Ovary (tissue), 9 donors: ENCODE data around the gene C2orf72. TPM values are rescaled to one million over a fixed set of nuclear protein-coding genes. Genes with fewer than 3 reads are reported as not detected.

ENCODE experiments used
- DNase-seq, 5 donors: peaks; one replicate each; pipeline ENCODE4 v3.0.0-alpha.2; 2019 to 2020
- H3K27ac ChIP-seq, 2 donors: fragments of 200-600 bp; one replicate each; pipeline versions ENCODE4 v1.5.1 to v1.8.0; 2019 to 2022
- H3K27me3 ChIP-seq: fragments of 200-600 bp; one replicate; pipeline ENCODE4 v1.8.0; 2022
- H3K36me3 ChIP-seq: fragments of 200-600 bp; sonication (generic); one replicate; pipeline ENCODE4 v1.5.1; 2019
- H3K4me1 ChIP-seq: one replicate; pipeline ENCODE4 v1.8.1; 2013; ENCODE audit warnings: mild to moderate bottlenecking, moderate library complexity; ENCODE audit not compliant: insufficient read depth
- H3K4me3 ChIP-seq: fragments of 200-600 bp; sonication (generic); one replicate; pipeline ENCODE4 v1.5.1; 2017
- H3K9me3 ChIP-seq, 2 donors: fragments of 200-600 bp in 1 of 2; sonication (generic) in 1 of 2; one replicate each; pipeline versions ENCODE4 v1.5.1 to v1.8.1; 2013 to 2019; ENCODE audit warnings: mild to moderate bottlenecking in 1 of 2, moderate library complexity in 1 of 2
- EP300 ChIP-seq: sonication (generic); formaldehyde crosslinking; IDR thresholded peaks from one replicate; pipeline ENCODE4 v1.6.1; 2017; ENCODE audit warnings: antibody characterized with exemption
- POLR2A ChIP-seq: fragments of 450-650 bp; IDR thresholded peaks from one replicate; pipeline ENCODE4 v1.6.1; 2017; ENCODE audit warnings: antibody characterized with exemption, mild to moderate bottlenecking, moderate library complexity
- WGBS, 3 donors: extraction: QIAGEN DNeasy Blood & Tissue Kit in 1 of 3; methylation state at CpG; one replicate each; pipeline versions ENCODE4 v1.1.5 to v1.1.7; 2013 to 2017; 5-methylcytosine and 5-hydroxymethylcytosine counted together
- intact Hi-C, 4 donors: fragments of 100-400 bp; cut with DNase I; formaldehyde crosslinking; loops; one replicate each; pipeline versions ENCODE4 v1.11.0 to v1.15.1; 2022 to 2023
- polyA plus RNA-seq, 2 donors: library from polyadenylated mRNA; stranded (reverse); fragments of 200-250 nt in 1 of 2; fragments of 350-450 nt in 1 of 2; fragmentation: Illumina TruSeq in 1 of 2; extraction: RNeasy Lipid Tissue Mini Kit (QIAGEN cat#74804) in 1 of 2; gene quantifications; one replicate each; pipeline ENCODE4 v1.2.3, GENCODE V29; 2013 to 2014
- total RNA-seq, 7 donors: library from RNA; depleted of rRNA in 2 of 7; stranded (reverse); fragments of >200 nt in 2 of 7; fragmentation: NEBNext Ultra II Directional in 3 of 7; extraction: Animal tissue kit (Norgen Biotek cat#: 25700) in 3 of 7; gene quantifications; one replicate each; pipeline versions ENCODE4 v1.1.0 to v1.2.4, GENCODE V29; 2016 to 2023
- TF ChIP-seq, protein P1 (sequence below), 3 donors: fragments of 450-650 bp in 2 of 3; fragments of 200-600 bp in 1 of 3; IDR thresholded peaks; one replicate each; pipeline versions ENCODE4 v1.5.1 to v1.8.0; 2016 to 2022; ENCODE audit warnings: antibody characterized with exemption in 3 of 3, mild to moderate bottlenecking in 1 of 3
- donor health status: DM: no; HTN: no; CAD: no; lungs with moderate emphysema.
- donor health status: DM: no; HTN: no; CAD: no.
- donor health status: Bipolar disorder and iron deficiency.
- donor health status: DM: yes; HTN: yes; CAD: no.
- donor health status: DM: no; HTN: no; CAD: no.
- donor health status: DM: yes; HTN: yes; CAD: no.

C2orf72 gene
- total and polyA plus RNA-seq, 9 donors = 0.06 to 0.18 (median 0.12) TPM; not detected in 4

DNA sequence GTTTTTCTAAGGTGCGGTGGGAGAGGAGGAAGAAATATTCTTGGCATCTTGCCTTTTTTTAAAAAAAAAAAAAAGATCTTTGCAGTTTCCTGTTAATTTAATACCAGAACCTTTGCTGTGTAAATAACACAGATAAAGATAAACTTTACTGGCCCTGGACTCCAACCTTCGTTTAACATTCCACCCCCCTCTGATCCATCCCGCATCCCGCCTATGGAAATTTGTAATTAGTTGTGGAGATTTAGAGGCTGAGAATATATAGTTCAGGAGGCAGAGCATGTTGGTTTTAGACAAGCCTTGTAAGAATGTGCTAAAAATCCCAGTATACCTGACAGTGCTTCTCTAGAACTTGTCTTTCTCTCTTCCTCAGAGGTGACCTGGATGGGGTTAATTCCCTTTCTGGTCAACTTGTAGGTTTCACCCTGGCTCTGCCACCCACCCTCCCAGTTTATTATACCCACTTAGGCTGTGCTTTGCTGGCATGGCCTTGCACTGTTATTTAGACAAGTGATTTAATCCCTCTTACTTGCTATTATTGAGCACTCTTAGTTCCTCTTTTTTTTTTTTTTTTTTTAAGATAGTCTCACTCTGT is 2.9 kb upstream of the C2orf72 start:
- Histone ChIP-seq H3K36me3 (no peaks in the 10 kb centered on the region), H3K9me3 (no peaks in the 10 kb centered on the region), H3K4me1 (no peaks in the 10 kb centered on the region), H3K27ac (no peak overlapping the region), H3K4me3 (no peak overlapping the region), H3K27me3 (no peaks in the 10 kb centered on the region)
- DNase-seq = no peak
- TF ChIP-seq POLR2A (no peak), EP300 (no peak)
- TF ChIP-seq, protein P1, sequence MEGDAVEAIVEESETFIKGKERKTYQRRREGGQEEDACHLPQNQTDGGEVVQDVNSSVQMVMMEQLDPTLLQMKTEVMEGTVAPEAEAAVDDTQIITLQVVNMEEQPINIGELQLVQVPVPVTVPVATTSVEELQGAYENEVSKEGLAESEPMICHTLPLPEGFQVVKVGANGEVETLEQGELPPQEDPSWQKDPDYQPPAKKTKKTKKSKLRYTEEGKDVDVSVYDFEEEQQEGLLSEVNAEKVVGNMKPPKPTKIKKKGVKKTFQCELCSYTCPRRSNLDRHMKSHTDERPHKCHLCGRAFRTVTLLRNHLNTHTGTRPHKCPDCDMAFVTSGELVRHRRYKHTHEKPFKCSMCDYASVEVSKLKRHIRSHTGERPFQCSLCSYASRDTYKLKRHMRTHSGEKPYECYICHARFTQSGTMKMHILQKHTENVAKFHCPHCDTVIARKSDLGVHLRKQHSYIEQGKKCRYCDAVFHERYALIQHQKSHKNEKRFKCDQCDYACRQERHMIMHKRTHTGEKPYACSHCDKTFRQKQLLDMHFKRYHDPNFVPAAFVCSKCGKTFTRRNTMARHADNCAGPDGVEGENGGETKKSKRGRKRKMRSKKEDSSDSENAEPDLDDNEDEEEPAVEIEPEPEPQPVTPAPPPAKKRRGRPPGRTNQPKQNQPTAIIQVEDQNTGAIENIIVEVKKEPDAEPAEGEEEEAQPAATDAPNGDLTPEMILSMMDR (IDR thresholded peaks at IDR 0.05) = no peak
- WGBS, 3 donors = 4 to 12% (median 9%) methylated on average over 4 of the region's 4 CpGs
- intact Hi-C loops = no loop called here

GRCh38 chr2:231036131-231036530 is 1.2 kb upstream of the C2orf72 start:
- no peaks in the 10 kb centered on the region for H3K36me3 ChIP-seq
- H3K27me3 ChIP-seq = no peaks in the 10 kb centered on the region
- H3K9me3 ChIP-seq = no peaks in the 10 kb centered on the region
- no peak for DNase-seq
- H3K4me1 ChIP-seq = no peaks in the 10 kb centered on the region
- intact Hi-C loops = no loop called here
- no peak overlapping the region for H3K27ac ChIP-seq
- no peak overlapping the region for H3K4me3 ChIP-seq
- WGBS, 3 donors = 64 to 73% (median 65%) methylated on average over 4 of the region's 4 CpGs
- TF ChIP-seq, protein P1 (IDR thresholded peaks at IDR 0.05) = no peak

GRCh38 chr2:231036578-231037106 is 681 bp upstream of the C2orf72 start:
- no peaks in the 10 kb centered on the region for H3K9me3 ChIP-seq
- 46 to 53% (median 53%) methylated on average over 12 of the region's 12 CpGs for WGBS, 3 donors
- H3K27ac ChIP-seq = no peak overlapping the region
- DNase-seq = no peak
- no peaks in the 10 kb centered on the region for H3K27me3 ChIP-seq
- intact Hi-C loops = no loop called here
- no peak overlapping the region for H3K4me3 ChIP-seq
- H3K36me3 ChIP-seq = no peaks in the 10 kb centered on the region
- no peak for TF ChIP-seq EP300
- no peak for TF ChIP-seq POLR2A
- TF ChIP-seq, protein P1 (IDR thresholded peaks at IDR 0.05) = no peak
- H3K4me1 ChIP-seq = no peaks in the 10 kb centered on the region

GRCh38 chr2:231037731-231038482 is 584 bp downstream of the C2orf72 start:
- Histone ChIP-seq H3K36me3 (no peaks in the 10 kb centered on the region), H3K4me1 (no peaks in the 10 kb centered on the region), H3K27ac (no peak overlapping the region), H3K9me3 (no peaks in the 10 kb centered on the region), H3K27me3 (no peaks in the 10 kb centered on the region), H3K4me3 (no peak overlapping the region)
- intact Hi-C loops = no loop called here
- WGBS, 3 donors = 1 to 2% (median 1%) methylated on average over 37 to 102 of the region's 104 CpGs
- TF ChIP-seq, protein P1 (IDR thresholded peaks at IDR 0.05) = no peak
- TF ChIP-seq EP300 (no peak), POLR2A (no peak)
- DNase-seq = no peak
